Heart left ventricle (tissue), 16 donors: Measurements from ENCODE around the gene DNAJC17. TPM values are rescaled to one million over a fixed set of nuclear protein-coding genes. Genes with fewer than 3 reads are reported as not detected.
A peak's percentile ranks its signal among the peaks of the same experiment; 100 is the strongest.

Experiments used
- ATAC-seq, 4 donors: fragments of 200-7000 bp; cut with Tn5 transposase; one replicate each; pipeline ENCODE4 v1.9.1; 2020 to 2022; ENCODE audit warnings: moderate library complexity in 4 of 4, mild to moderate bottlenecking in 3 of 4, moderate number of reproducible peaks in 1 of 4
- DNase-seq, 5 donors: peaks; one replicate each; pipeline ENCODE4 v3.0.0-alpha.2; 2020
- H3K27ac ChIP-seq, 12 donors: fragments of 200-600 bp; sonication (generic) in 4 of 12; one replicate each; pipeline versions ENCODE4 v1.5.0 to v1.8.0; 2016 to 2022; ENCODE audit warnings: mild to moderate bottlenecking in 2 of 12
- H3K27me3 ChIP-seq, 9 donors: fragments of 200-600 bp; sonication (generic) in 2 of 9; one replicate each; pipeline versions ENCODE4 v1.5.1 to v1.8.0; 2016 to 2022; ENCODE audit warnings: mild to moderate bottlenecking in 3 of 9
- H3K36me3 ChIP-seq, 9 donors: fragments of 200-600 bp; sonication (generic) in 2 of 9; one replicate each; pipeline versions ENCODE4 v1.5.0 to v1.8.0; 2018 to 2022; ENCODE audit warnings: mild to moderate bottlenecking in 2 of 9
- H3K4me1 ChIP-seq, 12 donors: fragments of 200-600 bp; sonication (generic) in 4 of 12; one replicate each; pipeline versions ENCODE4 v1.5.0 to v1.8.0; 2016 to 2022; ENCODE audit warnings: mild to moderate bottlenecking in 3 of 12
- H3K4me3 ChIP-seq, 12 donors: fragments of 200-600 bp; sonication (generic) in 4 of 12; one replicate each; pipeline versions ENCODE4 v1.5.0 to v1.8.0; 2017 to 2022; ENCODE audit warnings: mild to moderate bottlenecking in 9 of 12, moderate library complexity in 4 of 12
- H3K9me3 ChIP-seq, 12 donors: fragments of 200-600 bp; sonication (generic) in 4 of 12; one replicate each; pipeline versions ENCODE4 v1.5.0 to v1.8.0; 2016 to 2022; ENCODE audit warnings: mild to moderate bottlenecking in 1 of 12
- CTCF ChIP-seq, 12 donors: fragments of 200-600 bp; sonication (generic) in 4 of 12; IDR thresholded peaks; one replicate each; pipeline versions ENCODE4 v1.5.0 to v1.8.0; 2018 to 2022; ENCODE audit warnings: antibody characterized with exemption in 12 of 12, mild to moderate bottlenecking in 5 of 12
- POLR2A ChIP-seq, 2 donors: fragments of 450-650 bp; IDR thresholded peaks; one replicate each; pipeline ENCODE4 v1.6.1; 2017; ENCODE audit warnings: antibody characterized with exemption in 2 of 2, mild to moderate bottlenecking in 2 of 2, moderate library complexity in 2 of 2
- WGBS, 4 donors: extraction: QIAGEN DNeasy Blood & Tissue Kit in 2 of 4; methylation state at CpG; one replicate each; pipeline versions ENCODE4 v1.1.5 to v1.1.7; 2013 to 2018; 5-methylcytosine and 5-hydroxymethylcytosine counted together
- intact Hi-C, 10 donors: fragments of 100-400 bp; cut with DNase I; formaldehyde crosslinking; loops; one replicate each; pipeline versions ENCODE4 v1.11.1 to v1.14.2; 2022
- polyA plus RNA-seq, 2 donors: library from polyadenylated mRNA; stranded (reverse); fragments of 200-250 nt; gene quantifications; one replicate each; pipeline ENCODE4 v1.2.3, GENCODE V29; 2013
- total RNA-seq, 9 donors: library from RNA; depleted of rRNA in 2 of 9; stranded (reverse); fragments of >200 nt in 2 of 9; fragmentation: NEBNext Ultra II Directional in 3 of 9; extraction: Animal tissue kit (Norgen Biotek cat#: 25700) in 3 of 9; gene quantifications; one replicate each; pipeline versions ENCODE4 v1.1.0 to v1.2.4, GENCODE V29; 2016 to 2023
- donor health status: ischemic (EF 13 %, LVEDD 7.1; RV severe dilation, severe dysfunction).
- donor health status: healthy with polysubstance abuse.
- donor health status: DM: no; HTN: yes; CAD: no.
- donor health status: DM: no; HTN: no; CAD: no.
- donor health status: ischemic (EF 25% LVEDD 6.9; RV normal size, moderate dysfunction).
- donor health status: ischemic (EF 25% LVEDD 5.7; RV mildly dilated, moderate dysfunction).
- donor health status: healthy.
- donor health status: DM: yes; HTN: yes; CAD: no.
- donor health status: ischemic (EF 35%, LVEDD 5.7; RV mildly dilated, moderate dysfunction).
- donor health status: nonischemic (EF 11% LVEDD 7.7; RV severe dilation, severe dysfunction).
- donor health status: DM: yes; HTN: yes; CAD: no.
- donor health status: PGD.
- donor health status: ischemic (EF 29% LVEDD 5.4; RV normal size, mild dysfunction).
- donor health status: nonischemic (EF 23%, LVEDD 6.1; RV moderate dilation, normal function).

The DNAJC17 gene
- total and polyA plus RNA-seq, 11 donors = 7.6 to 29.9 (median 15.7) TPM

DNA sequence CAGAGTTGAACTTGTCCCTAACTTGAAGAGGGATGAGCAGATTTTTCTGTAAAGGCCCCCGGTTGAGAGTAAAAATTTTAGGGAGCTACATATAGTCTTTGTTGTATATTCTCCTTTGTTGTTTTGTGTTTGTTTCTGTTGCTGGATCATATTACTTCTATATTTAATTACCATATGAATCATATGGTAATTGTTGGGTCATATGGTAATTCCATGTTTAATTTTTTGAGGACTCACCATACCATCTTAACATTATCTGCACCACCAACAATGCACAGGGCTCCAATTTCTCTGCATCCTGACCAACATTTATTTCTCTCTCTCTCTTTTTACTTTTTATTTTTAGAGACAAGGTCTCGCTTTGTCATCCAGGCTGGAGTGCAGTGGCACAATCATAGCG lies 7.8 kb downstream of the DNAJC17 start:
- peaks cover 0 to 17% (median 4%) of the 10 kb centered on the region in 9 donors for H3K36me3 ChIP-seq
- intact Hi-C loops = no loop called here
- TF ChIP-seq CTCF (IDR thresholded peaks at IDR 0.05) = no peak
- no peak for TF ChIP-seq POLR2A (IDR thresholded peaks at IDR 0.05)
- DNase-seq = no peak
- peaks cover 0 to 27% (median 12%) of the 10 kb centered on the region in 12 donors for H3K4me1 ChIP-seq
- no peaks in the 10 kb centered on the region for H3K27me3 ChIP-seq
- WGBS, 4 donors = 69 to 94% (median 88%) methylated on average over 3 of the region's 3 CpGs
- no peak for ATAC-seq
- no peak overlapping the region for H3K27ac ChIP-seq
- no peak overlapping the region for H3K4me3 ChIP-seq
- H3K9me3 ChIP-seq = no peaks in the 10 kb centered on the region

GRCh38 chr15:40796512-40796911 lies 10.8 kb downstream of the DNAJC17 start:
- peaks cover 0 to 28% (median 11%) of the 10 kb centered on the region in 9 donors for H3K36me3 ChIP-seq
- no peaks in the 10 kb centered on the region for H3K9me3 ChIP-seq
- intact Hi-C loops = no loop called here
- no peak for TF ChIP-seq POLR2A (IDR thresholded peaks at IDR 0.05)
- DNase-seq (no peak), ATAC-seq (no peak)
- 93 to 95% (median 94%) methylated on average over 5 of the region's 5 CpGs for WGBS, 4 donors
- H3K4me3 ChIP-seq = no peak overlapping the region
- no peaks in the 10 kb centered on the region for H3K27me3 ChIP-seq
- peaks cover 0 to 40% (median 7%) of the 10 kb centered on the region in 12 donors for H3K4me1 ChIP-seq
- no peak overlapping the region for H3K27ac ChIP-seq

- intact Hi-C loops = no loop called here
- 59 to 74% (median 64%) methylated on average over 2 of the region's 2 CpGs for WGBS, 4 donors
- H3K27me3 ChIP-seq = no peaks in the 10 kb centered on the region
- H3K4me1 ChIP-seq = peaks cover 0 to 40% (median 7%) of the 10 kb centered on the region in 12 donors
- H3K36me3 ChIP-seq = peaks cover 0 to 32% (median 16%) of the 10 kb centered on the region in 9 donors
- no peak for ATAC-seq
- DNase-seq = no peak
- H3K9me3 ChIP-seq = no peaks in the 10 kb centered on the region
- TF ChIP-seq CTCF (IDR thresholded peaks at IDR 0.05) (no peak), POLR2A (IDR thresholded peaks at IDR 0.05) (no peak)
- no peak overlapping the region for H3K27ac ChIP-seq
- no peak overlapping the region for H3K4me3 ChIP-seq
These were observed 11.2 kb downstream of the DNAJC17 start for GRCh38 chr15:40796041-40796440.

DNA sequence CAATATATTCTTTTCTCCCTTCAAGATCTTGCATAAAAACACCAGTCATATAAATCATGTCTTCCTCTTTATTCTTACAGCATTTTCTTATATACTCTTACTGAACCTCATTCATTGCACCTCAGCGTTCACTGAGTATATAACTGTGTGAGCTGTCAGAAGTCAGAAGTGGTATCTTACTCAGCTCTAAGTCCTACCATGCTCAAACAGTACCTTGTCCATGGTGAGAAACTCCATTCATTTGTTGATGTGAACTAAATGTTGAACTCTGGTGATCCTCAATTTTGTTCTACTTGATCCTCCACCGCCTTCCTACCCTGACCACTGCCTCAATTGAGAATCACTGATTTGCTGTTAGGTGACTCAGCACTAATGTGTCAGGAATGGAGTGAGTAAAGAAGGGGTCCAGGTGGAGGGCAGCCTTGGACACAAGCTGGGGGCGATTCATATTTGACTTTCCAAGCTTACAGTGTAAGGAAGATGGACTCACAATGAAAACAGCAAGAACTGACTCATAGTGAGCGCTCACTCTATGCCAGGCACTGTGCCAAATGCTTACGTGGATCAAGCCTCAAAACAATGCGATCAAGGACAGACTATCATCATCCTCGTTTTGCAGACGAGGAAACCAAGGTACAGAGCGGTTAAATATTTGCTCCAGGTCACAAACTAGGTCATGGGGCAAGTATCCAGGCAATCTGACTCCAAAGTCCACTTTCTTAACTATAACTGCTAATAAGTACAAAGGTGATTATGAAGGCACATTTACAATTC lies 13.9 kb downstream of the DNAJC17 start:
- peak in 1 of 5 donors; percentile 48 for DNase-seq
- TF ChIP-seq CTCF (IDR thresholded peaks at IDR 0.05) = no peak
- no peak for TF ChIP-seq POLR2A (IDR thresholded peaks at IDR 0.05)
- Histone ChIP-seq H3K9me3 (no peaks in the 10 kb centered on the region), H3K27ac (no peak overlapping the region), H3K4me3 (no peak overlapping the region), H3K36me3 (peaks cover 0 to 28% (median 16%) of the 10 kb centered on the region in 9 donors), H3K4me1 (peaks cover 0 to 49% (median 7%) of the 10 kb centered on the region in 12 donors), H3K27me3 (no peaks in the 10 kb centered on the region)
- intact Hi-C loops = no loop called here
- WGBS, 4 donors = 62 to 69% (median 65%) methylated on average over 9 of the region's 9 CpGs
- ATAC-seq = peak in 3 of 4 donors; percentile 50 to 62 (median 59)
